GM12878 (cell line): Measurements from ENCODE around the gene SCYL1. TPM values are rescaled to one million over a fixed set of nuclear protein-coding genes. Genes with fewer than 3 reads are reported as not detected.
A peak's percentile ranks its signal among the peaks of the same experiment; 100 is the strongest.

Experiments
- BCL11A ChIP-seq: IDR thresholded peaks from 2 replicates; pipeline ENCODE4 v1.6.1; 2011; ENCODE audit warnings: low read depth, low read length
- EP300 ChIP-seq, 2 experiments: fragments of 150-350 bp in 1 of 2; IDR thresholded peaks; 2 replicates each; pipeline ENCODE4 v1.6.1; 2011 to 2012; ENCODE audit warnings: low read depth in 2 of 2, low read length in 2 of 2, borderline replicate concordance in 1 of 2, improper control_type of control experiment in 1 of 2, inconsistent platforms in 1 of 2; ENCODE audit not compliant: control insufficient read depth in 1 of 2
- FOXK2 ChIP-seq: fragments of 450-650 bp; IDR thresholded peaks from 2 replicates; pipeline ENCODE4 v1.6.1; 2017; ENCODE audit warnings: mild to moderate bottlenecking, moderate library complexity
- NFYA ChIP-seq: IDR thresholded peaks from 2 replicates; pipeline ENCODE4 v1.6.1; 2011; ENCODE audit warnings: low read depth, mild to moderate bottlenecking, low read length, improper control_type of control experiment, borderline replicate concordance
- PAX5 ChIP-seq: IDR thresholded peaks from 2 replicates; pipeline ENCODE4 v1.6.1; 2011; ENCODE audit warnings: low read depth, low read length, borderline replicate concordance
- POLR2AphosphoS5 ChIP-seq: IDR thresholded peaks from 2 replicates; pipeline ENCODE4 v1.6.1; 2011; ENCODE audit warnings: mild to moderate bottlenecking, low read length, inconsistent platforms
- RB1 ChIP-seq: fragments of 450-650 bp; formaldehyde crosslinking; IDR thresholded peaks from 2 replicates; pipeline ENCODE4 v1.6.1; 2017; ENCODE audit warnings: mild to moderate bottlenecking, borderline replicate concordance
- SMC3 ChIP-seq: IDR thresholded peaks from 2 replicates; pipeline ENCODE4 v1.6.1; 2011; ENCODE audit warnings: low read length, improper control_type of control experiment, borderline replicate concordance
- TAF1 ChIP-seq: IDR thresholded peaks from 2 replicates; pipeline ENCODE4 v1.6.1; 2011; ENCODE audit warnings: mild to moderate bottlenecking, low read depth, low read length, borderline replicate concordance
- ZNF384 ChIP-seq: IDR thresholded peaks from 2 replicates; pipeline ENCODE4 v1.6.1; 2012; ENCODE audit warnings: low read depth, mild to moderate bottlenecking, low read length, improper control_type of control experiment, borderline replicate concordance
- ZSCAN29 ChIP-seq: fragments of 450-650 bp; IDR thresholded peaks from 2 replicates; pipeline ENCODE4 v1.6.1; 2017; ENCODE audit warnings: mild to moderate bottlenecking, moderate library complexity
- polyA plus RNA-seq, 11 experiments: library from polyadenylated mRNA; depleted of rRNA in 4 of 11; unstranded in 6 of 11; stranded (reverse) in 5 of 11; fragments of >200 nt; fragmentation: Nextera tagmentation in 4 of 11; fragmentation: Illumina TruSeq in 1 of 11; extraction: Ambion mirVana in 4 of 11; extraction: Trizol in 1 of 11; gene quantifications; 1 replicate in 1 of 11; 2 replicates in 10 of 11; pipeline versions ENCODE4 v1.2.1 to v1.2.3, GENCODE V29; 2011 to 2016; ENCODE audit warnings: inconsistent platforms in 2 of 11, missing spikeins in 2 of 11, low read depth in 1 of 11
- total RNA-seq, 4 experiments: library from RNA; depleted of rRNA in 3 of 4; stranded (reverse); fragments of >200 nt in 3 of 4; fragmentation: Illumina TruSeq in 1 of 4; extraction: Trizol in 1 of 4; gene quantifications; 2 replicates each; pipeline versions ENCODE4 v1.2.1 to v1.2.3, GENCODE V29; 2013 to 2021
- TF ChIP-seq, protein P1 (sequence below): fragments of 450-650 bp; IDR thresholded peaks from 2 replicates; pipeline ENCODE4 v1.6.1; 2018; ENCODE audit warnings: borderline replicate concordance, mild to moderate bottlenecking; ENCODE audit not compliant: partially characterized antibody

SCYL1 gene
- total and polyA plus RNA-seq, 10 of the 15 experiments (the other 5 are each of a cell fraction or from before 2014, with no cell fraction given), result 0.80 to 82.7 (median 51.2) TPM

DNA sequence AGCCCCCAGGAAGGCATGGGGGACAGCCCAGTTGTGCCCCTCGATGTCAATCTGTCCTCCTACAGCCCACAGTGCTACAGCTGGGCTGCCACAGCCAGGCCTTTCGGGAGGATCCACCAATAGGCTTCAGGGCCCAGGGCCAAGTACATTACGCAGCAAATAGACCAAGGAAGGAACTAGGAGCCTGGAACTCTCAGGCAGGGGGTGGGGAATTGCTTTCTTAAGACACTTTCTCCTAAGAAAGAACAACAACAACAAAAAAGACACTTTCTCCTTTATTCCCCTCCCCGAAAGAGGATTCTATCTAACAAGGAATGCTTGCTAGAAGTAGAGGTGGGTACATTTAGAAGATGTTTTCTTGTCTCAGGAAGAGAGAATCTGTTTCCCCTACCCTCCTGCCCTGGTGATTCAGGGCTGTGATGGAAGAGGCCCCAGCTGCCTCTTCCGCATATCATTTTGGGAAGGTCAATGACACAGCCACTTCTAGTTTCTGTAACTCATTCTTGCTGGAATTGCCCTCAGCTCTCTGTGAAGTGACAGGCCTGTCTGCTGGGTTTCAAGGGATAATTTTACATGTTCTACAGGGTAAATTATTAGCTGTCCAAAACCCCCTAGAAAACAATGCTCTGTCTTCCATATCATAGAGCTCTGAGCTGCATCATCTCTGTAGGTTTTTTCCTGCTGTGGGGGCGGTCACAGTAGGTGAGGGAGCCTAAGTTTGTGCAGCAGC is 32.1 kb upstream of the SCYL1 start (continued):
- TF ChIP-seq, protein P1, sequence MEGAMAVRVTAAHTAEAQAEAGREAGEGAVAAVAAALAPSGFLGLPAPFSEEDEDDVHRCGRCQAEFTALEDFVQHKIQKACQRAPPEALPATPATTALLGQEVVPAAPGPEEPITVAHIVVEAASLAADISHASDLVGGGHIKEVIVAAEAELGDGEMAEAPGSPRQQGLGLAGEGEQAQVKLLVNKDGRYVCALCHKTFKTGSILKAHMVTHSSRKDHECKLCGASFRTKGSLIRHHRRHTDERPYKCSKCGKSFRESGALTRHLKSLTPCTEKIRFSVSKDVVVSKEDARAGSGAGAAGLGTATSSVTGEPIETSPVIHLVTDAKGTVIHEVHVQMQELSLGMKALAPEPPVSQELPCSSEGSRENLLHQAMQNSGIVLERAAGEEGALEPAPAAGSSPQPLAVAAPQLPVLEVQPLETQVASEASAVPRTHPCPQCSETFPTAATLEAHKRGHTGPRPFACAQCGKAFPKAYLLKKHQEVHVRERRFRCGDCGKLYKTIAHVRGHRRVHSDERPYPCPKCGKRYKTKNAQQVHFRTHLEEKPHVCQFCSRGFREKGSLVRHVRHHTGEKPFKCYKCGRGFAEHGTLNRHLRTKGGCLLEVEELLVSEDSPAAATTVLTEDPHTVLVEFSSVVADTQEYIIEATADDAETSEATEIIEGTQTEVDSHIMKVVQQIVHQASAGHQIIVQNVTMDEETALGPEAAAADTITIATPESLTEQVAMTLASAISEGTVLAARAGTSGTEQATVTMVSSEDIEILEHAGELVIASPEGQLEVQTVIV, result no peak
- no peak for TF ChIP-seq ZNF384
- TF ChIP-seq TAF1, result peak; percentile 45; the same call in 1 of the 2 replicates
- TF ChIP-seq EP300 (IDR thresholded peaks at IDR 0.05; ENCODE audit: borderline replicate concordance in 1 of 2, control insufficient read depth in 1 of 2, low read depth in 2 of 2, low read length in 2 of 2), result peak; percentile 47 to 50; a peak in 1 of 4 replicates
- TF ChIP-seq PAX5, result peak; percentile 66; the same call in 1 of the 2 replicates
- no peak; the same call in 1 of the 2 replicates for TF ChIP-seq SMC3
- peak; percentile 46; the same call in 1 of the 2 replicates for TF ChIP-seq BCL11A
- no peak for TF ChIP-seq FOXK2
- peak; percentile 38; the same call in 1 of the 2 replicates for TF ChIP-seq POLR2AphosphoS5
- no peak for TF ChIP-seq ZSCAN29
- no peak for TF ChIP-seq RB1
- no peak for TF ChIP-seq NFYA
